NCI-H146 (cell line): Measurements from ENCODE around the gene PCMT1.
"Not testable (repeated sequence)": the region's sequence is repeated elsewhere in the genome, so short reads cannot be mapped to it uniquely, and the experiment has no call there.

Source experiments
- DNase-seq: peaks from one replicate; lab custom pipeline; 2025; lab: John Stamatoyannopoulos, UW

The PCMT1 gene

DNA sequence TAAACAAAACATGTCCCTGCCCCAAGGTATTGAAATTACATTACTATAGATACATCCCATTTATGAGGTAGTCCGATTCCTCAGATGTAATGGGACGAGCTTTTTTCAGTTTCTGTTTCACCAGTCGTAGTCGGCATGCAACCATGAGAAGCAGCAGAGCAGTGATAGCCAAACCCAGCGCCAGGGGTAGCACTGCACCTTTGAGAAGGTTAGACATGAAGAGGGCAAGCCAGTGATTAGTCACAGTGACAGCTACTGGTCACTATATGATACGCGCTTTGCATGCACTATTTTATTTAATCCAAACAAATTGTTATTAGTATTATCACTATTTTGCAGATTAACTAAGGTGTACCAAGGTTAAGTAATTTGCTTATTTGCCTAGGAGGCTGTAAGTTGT lies 71.0 kb downstream of the PCMT1 start:
- DNase-seq, result no peak

DNA sequence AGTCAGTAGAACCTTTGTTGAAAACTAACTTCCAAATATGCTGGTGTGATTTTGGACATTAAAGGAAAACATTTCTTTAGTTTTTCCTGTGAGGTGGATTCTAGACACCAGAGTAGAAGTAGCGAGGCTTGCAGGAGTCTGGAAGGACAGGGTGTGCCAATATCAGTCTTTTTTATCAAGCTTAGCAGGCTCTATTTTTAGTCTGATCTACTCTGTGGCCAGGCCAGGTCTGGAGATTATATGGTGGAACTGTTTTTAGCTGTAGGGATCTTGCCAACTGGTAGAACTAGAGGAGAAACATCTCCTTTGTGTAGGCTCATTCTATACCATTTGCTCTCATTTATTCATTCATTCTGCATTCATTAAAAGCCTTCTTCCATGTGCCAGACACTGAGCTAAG lies 72.0 kb downstream of the PCMT1 start:
- DNase-seq, result no peak

- no peak for DNase-seq
Measured at GRCh38 chr6:149823013-149823412, 73.5 kb downstream of the PCMT1 start.

DNA sequence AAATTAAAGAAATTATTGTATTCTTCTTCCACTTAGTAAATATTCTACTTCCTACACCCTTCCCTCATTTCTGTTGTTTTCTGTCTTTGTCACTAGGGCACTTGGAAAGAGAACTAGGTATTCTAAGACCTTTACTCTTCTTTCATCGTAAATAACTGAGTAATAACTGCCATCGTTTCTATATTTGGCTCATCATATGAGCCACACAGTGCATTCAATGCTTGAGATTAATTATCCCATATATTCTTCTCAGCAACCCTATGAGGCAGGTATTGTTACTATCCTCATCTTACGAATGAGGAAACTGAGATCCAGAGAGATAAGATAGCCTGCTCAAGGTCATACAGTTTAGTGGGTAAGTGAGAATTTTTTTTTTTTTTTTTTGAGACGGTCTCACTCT lies 75.8 kb downstream of the PCMT1 start:
- no peak for DNase-seq

DNA sequence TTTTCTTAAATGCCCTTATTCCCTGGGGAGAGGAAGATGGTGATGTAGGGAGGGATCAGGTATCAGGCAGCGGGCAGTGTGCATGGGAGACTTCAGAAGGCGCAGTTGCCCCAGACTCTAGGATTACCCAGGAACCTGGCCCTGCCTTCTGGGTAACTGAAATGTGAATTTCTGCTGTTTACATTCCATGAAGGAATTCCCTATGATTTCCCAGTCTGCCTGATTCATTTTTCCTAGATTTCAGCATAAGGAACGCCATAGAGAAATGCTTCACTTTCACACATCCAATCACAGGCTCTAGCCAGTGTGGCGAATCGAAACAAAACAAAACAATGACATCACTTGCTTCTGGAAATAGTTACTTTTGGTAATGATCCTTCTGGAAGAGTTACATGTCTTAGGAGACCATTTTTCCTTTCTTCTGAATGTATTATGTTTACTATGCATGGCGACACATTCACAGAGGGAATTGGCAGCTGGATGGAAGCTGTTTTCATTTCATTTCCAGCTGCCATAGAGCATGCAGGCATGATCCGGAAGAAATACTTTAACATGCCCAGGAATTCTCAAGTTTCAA lies 81.3 kb downstream of the PCMT1 start:
- DNase-seq, result no peak

- peak; percentile 93 for DNase-seq
Measured at GRCh38 chr6:149831308-149831820, 81.8 kb downstream of the PCMT1 start.

DNA sequence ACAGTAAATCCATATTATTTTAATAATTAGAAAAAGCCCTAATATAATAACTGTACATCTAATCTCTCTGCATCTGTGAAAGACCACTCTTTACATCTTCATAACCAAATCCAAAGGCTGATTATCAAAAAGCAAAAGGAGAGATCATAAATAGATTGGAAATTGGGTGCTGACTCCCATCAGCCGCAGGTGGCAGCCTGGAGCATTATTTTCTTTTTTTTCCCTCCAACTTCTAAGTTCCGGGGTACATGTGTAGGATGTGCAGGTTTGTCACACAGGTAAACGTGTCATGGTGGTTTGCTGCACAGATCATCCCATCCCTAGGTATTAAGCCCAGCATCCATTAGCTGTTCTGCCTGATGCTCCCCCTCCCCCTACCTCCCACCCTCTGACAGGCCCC lies 84.1 kb downstream of the PCMT1 start:
- no peak for DNase-seq

- DNase-seq, result peak; percentile 57
Measured at GRCh38 chr6:149834513-149835481, 85.3 kb downstream of the PCMT1 start.

GRCh38 chr6:149840345-149841075 lies 91.0 kb downstream of the PCMT1 start:
- DNase-seq, result peak; percentile 96

DNA sequence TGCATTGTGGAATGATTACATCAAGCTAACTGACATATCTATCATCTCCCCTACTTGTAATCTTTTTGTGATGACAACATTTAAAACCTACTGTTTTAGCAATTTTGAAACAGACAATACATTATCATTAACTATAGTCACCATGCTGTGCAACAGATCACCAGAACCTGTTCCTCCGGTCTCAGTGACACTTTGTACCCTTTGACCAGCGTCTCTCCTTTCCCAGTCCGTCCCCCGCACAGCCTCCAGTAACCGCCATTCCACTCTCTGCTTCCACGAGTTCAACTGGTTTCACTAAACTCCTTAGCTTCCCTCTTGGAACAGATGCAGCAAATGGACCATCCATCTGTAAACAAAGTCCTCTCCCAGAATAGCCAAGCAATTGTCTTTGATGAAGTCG lies 92.8 kb downstream of the PCMT1 start:
- no peak for DNase-seq

GRCh38 chr6:149843051-149843633 lies 93.6 kb downstream of the PCMT1 start:
- DNase-seq, result no peak

DNA sequence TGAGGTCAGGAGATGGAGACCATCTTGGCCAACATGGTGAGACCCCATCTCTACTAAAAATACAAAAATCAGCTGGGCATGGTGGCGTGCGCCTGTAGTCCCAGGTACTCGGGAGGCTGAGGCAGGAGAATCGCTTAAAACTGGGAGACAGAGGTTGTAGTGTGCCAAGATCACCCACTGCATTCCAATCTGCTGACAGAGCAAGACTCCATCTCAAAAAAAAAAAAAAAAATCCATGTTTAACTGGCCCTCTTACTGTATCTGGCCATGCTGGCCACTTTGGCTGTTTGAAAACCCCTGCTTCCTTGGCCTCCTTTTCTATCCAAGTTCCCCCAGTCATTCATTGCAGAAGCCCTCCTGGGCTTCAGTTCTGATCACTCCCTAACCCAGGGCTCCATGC lies 94.5 kb downstream of the PCMT1 start:
- not testable (repeated sequence) for DNase-seq

DNA sequence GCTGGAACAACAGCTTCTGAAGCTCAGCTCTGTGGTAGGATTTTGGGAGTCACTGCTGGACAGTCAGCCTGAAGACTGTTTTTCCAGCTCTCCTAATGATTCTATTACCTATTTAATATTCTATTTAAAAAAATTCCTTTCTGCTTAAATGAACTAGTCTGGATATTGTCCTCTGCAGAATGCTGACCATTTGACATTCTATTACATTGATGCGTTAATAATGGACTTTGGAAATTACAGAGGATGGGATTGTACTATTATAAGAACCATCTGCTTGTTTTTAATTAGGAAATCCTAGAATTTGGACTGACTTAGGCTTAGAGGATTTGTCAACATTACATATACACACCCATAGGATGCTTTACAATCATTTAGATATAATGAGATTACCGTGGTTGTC lies 94.9 kb downstream of the PCMT1 start:
- no peak for DNase-seq

- DNase-seq, result no peak
Measured at GRCh38 chr6:149845549-149845948, 96.0 kb downstream of the PCMT1 start.

GRCh38 chr6:149846321-149846720 lies 96.8 kb downstream of the PCMT1 start:
- peak; percentile 22 for DNase-seq

DNA sequence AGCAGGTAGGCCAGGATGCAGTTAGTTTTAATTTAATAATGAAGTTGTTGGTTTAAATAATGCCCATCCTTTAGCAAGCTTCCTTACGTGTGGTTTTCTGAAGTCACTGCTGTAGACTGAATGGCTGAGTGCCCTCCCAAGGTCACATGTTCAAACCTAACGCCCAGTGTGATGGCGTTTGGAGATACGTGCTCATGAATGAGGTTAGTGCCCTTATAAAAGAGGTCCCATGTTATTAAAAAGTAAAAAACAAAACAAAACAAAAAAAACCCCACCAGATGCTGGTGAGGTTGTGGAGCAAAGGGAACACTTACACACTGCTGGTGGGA lies 98.4 kb downstream of the PCMT1 start:
- DNase-seq, result no peak

GRCh38 chr6:149848343-149848742 lies 98.8 kb downstream of the PCMT1 start:
- DNase-seq, result not testable (repeated sequence)

GRCh38 chr6:149851461-149852110 lies 102.0 kb downstream of the PCMT1 start:
- DNase-seq, result no peak

GRCh38 chr6:149852180-149852579 lies 102.6 kb downstream of the PCMT1 start:
- no peak for DNase-seq

DNA sequence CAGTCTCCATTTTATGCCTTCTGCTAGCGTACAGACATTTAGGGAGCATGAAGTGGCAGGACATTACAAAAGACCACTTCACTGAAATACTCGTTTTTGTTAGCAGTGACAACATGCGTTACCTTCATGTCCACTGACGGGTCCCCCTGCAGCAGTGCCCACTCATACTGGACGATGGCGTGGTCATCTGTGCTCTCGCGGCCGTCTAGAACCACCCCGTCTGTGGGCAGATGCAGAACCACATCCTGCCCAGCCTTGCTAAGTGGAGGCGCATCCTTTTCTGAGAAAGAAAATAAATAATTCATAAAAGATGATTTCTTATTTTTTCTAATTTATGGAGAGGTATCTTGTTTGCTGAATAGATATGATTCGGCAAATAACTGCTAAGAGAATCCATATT lies 103.3 kb downstream of the PCMT1 start:
- no peak for DNase-seq

- not testable (repeated sequence) for DNase-seq
Measured at GRCh38 chr6:149854017-149854416, 104.5 kb downstream of the PCMT1 start.

DNA sequence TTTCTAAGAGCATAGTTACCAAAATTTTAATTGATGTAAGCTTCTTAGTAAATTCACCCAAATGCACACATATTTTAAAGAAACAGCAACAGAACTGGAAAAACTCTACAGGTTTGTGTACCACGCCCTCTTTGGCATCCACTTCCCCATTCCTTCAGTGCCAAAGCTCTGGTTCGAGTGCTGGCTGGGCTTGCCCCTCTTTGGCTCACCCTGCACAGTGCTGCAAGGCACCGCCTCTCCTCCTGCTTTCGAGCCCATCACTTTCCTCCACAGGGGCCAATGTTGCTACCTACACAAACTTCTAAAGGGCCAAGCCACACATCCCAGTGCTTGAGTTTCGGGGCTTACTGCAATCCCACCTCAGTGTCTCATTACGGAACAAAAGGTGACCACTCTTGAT lies 105.0 kb downstream of the PCMT1 start:
- DNase-seq, result no peak
